ENCODE measurements around the gene SDF4.

SDF4 gene

GRCh38 chr1:1226566-1227362 is 5.0 kb downstream of the SDF4 start:
- no peak for DNase-seq

- DNase-seq, result no peak
Measured at GRCh38 chr1:1225913-1226312, 5.9 kb downstream of the SDF4 start.

GRCh38 chr1:1225238-1225845 is 6.5 kb downstream of the SDF4 start:
- DNase-seq, result no peak

- DNase-seq, result no peak
Measured at GRCh38 chr1:1223891-1224290, 7.9 kb downstream of the SDF4 start.

- DNase-seq, result no peak
Measured at GRCh38 chr1:1223321-1223720, 8.5 kb downstream of the SDF4 start.

GRCh38 chr1:1222575-1223225 is 9.1 kb downstream of the SDF4 start:
- DNase-seq, result no peak

- DNase-seq, result no peak
Measured at GRCh38 chr1:1221887-1222574, 9.8 kb downstream of the SDF4 start.

GRCh38 chr1:1220197-1220596 is 11.6 kb downstream of the SDF4 start:
- no peak for DNase-seq

GRCh38 chr1:1219341-1219740 is 12.5 kb downstream of the SDF4 start:
- no peak for DNase-seq

GRCh38 chr1:1218524-1219200 is 13.1 kb downstream of the SDF4 start:
- DNase-seq, result no peak

GRCh38 chr1:1217621-1218523 is 13.9 kb downstream of the SDF4 start:
- no peak for DNase-seq

- DNase-seq, result no peak
Measured at GRCh38 chr1:1216770-1217620, 14.8 kb downstream of the SDF4 start.

- no peak for DNase-seq
Measured at GRCh38 chr1:1215881-1216605, 15.8 kb downstream of the SDF4 start.

GRCh38 chr1:1215080-1215676 is 16.6 kb downstream of the SDF4 start:
- no peak for DNase-seq

- DNase-seq, result no peak
Measured at GRCh38 chr1:1213345-1214265, 18.2 kb downstream of the SDF4 start, which contains the start of gene TNFRSF4. Gene TNFRSF4, minus strand, starts transcription at chr1:1214153. Its CDS starts 26 bp downstream, at chr1:1214127.

- DNase-seq, result no peak
Measured at GRCh38 chr1:1212780-1213344, 18.9 kb downstream of the SDF4 start.

- no peak for DNase-seq
Measured at GRCh38 chr1:1211541-1212441, 20.0 kb downstream of the SDF4 start.
